HL-60/S4 treated with retinoic acid at 250 ng/mL for 4 days and 3 days (cell line): ENCODE measurements around the gene ITPK1.

Source experiments
- in situ Hi-C: fragments of 300-500 bp; cut with MboI; formaldehyde crosslinking; loops from 2 replicates; pipeline ENCODE4 v1.7.0; 2022; ENCODE audit warnings: low sequenced_read_pairs

Gene ITPK1

DNA sequence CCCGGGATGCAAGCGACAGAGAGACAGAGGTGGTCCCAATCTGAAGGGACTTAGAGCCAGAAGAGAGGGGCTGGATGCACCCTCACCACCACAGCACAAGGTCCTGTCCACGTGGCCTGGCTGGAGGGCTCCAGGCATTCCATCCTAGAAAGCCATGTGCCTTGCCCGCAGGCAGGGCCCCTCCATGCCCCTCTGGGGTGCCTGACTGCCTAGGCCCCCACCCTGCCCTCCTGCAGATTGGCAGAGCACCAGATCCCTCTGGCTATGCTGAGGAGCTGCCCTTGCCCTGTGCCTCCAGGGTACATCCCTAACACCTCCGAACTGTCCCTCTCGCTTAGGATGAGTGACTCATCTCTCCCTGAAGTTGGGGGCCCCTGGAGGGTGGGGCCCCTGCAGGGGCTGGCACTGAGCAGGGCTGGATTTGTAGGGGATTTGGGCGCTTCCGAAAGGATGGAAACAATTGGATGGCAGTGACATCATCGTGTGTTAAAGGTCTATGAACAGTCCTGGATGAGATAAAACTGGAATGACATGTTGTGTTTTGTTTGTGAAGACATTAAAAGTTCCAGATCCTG, 141.8 kb downstream of the ITPK1 start:
- in situ Hi-C loops, result no loop called here

DNA sequence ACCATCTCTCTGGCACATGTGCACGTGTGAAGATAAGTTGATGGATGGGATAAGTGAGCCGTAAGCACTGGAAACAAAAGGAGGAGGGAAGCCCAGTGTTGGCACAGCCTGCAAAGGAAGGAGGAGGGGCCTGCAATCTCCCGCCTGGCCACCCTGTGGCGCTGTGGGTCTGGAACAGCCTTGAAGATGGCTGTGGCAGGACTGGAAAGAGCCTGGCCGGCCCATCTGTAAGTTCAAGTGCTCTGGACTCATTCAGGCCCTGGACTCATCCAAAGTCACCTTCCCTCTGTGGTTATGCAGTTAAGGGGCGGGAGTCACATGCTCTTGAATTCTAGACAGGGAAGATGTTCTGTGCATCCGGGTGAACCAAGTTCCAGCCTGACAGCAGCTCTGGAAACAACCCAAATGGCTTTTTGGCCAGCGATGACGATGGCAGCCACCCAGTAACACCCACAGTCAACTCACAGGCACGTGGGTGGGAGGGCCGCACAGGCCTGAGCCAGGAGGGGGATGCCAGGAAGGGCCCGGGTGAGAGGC, 142.4 kb downstream of the ITPK1 start:
- in situ Hi-C loops, result no loop called here

DNA sequence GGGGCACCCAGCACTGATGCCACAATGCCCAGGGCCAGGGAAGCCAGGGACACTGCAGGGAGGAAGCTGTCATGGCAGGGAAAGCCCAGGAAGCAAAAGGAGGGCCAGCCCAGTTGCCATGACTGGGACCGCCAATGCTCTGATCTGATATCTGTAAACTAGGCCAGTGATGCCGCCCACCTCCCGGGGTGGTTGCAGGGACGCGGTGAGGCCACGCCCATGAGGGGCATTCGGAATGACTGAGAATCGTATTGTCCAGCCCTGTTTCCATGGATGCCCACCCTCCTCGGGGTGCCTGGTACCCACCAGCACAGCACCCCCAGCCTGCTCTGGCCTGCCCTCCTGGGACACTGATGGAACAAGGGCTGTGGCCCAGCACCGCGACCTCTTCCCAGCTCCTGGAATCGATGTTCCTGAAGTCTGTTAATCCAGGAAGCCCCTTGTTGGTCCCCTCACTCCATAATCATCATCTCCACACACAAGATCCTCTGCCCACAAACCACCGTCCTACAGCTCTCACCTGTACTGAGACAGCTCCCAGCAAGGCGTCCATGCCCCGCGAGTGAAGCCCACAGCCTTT, 144.0 kb downstream of the ITPK1 start:
- in situ Hi-C loops, result no loop called here

GRCh38 chr14:92970271-92970670, 145.5 kb downstream of the ITPK1 start:
- in situ Hi-C loops, result no loop called here

- in situ Hi-C loops, result no loop called here
Measured at GRCh38 chr14:92969871-92970270, 145.9 kb downstream of the ITPK1 start.

DNA sequence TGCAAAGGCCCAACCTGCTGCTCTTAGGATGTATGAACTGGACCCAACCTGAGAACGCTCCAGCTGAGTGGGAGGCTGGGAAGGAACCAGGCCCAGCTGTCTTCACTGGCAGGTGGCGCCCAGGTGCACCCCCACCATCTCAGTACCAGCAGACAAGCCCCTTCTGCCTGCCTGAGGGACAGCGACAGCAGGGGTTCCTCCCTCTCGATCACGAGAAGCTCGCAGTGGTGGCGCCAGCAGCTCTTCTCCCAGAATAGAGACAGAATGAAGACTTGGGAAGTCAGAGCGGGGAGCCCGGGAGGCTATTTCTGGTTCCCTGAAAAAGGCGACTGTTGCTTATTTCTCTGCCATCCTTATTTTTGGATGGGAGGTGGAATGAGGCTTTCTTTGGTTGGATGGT, 146.3 kb downstream of the ITPK1 start:
- in situ Hi-C loops, result no loop called here

DNA sequence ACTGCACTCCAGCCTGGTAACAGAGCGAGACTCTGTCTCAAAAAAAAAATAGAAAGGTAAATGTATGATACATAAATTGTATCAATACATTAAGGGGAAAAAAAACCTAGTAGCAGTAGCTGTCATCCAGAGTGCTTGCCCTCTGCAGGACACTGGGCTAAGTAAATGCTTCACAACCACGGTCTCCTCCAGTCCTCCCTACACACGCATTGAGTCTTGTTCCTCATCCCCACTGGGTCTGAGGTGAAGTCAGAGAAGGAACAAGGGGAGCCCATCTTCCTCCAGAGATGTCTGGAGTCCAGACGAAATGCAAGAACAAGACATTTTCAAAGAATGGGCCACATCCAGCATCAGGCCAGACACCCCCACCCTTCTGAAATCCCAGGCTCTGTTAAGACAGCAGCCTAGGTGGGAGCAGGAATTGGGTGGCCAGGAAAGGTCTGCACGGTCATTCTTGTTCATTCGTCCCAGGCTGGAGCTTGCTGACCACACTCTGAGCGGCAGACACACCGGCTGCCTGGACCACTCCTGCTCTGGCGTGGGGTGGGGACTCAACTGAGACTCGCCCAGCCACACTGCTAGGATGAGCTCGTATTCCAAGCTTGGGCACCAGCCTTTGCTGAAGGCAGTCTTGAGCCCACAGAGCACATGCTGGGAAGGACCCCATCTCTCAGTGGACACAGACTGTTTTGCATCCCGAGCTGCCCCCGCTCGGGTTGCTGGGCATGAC, 147.3 kb downstream of the ITPK1 start:
- in situ Hi-C loops, result no loop called here

DNA sequence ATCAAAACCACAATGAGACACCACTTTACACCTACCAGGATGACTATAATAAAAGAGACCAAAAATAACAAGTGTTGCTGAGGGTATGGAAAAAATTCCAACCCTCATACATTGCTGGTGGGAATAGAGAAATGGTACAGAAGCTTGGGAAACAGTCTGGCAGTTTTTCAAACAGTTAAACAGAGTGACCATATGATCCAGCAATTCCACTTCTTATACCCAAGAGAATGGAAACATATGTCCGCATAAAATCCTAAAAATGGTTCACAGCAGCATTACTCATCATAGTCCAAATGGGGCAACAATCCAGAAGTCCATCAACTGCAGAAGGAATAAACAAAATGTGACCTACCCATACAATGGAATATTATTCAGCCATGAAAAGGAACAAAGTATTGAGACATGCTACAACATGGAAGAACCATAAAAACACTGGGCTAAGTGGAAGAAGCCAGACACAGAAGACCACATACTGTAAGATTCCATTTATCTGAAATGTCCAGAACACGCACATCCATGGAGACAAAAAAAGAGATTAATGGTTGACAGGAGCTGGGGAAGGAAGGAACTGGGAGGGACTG, 148.3 kb downstream of the ITPK1 start:
- in situ Hi-C loops, result no loop called here

DNA sequence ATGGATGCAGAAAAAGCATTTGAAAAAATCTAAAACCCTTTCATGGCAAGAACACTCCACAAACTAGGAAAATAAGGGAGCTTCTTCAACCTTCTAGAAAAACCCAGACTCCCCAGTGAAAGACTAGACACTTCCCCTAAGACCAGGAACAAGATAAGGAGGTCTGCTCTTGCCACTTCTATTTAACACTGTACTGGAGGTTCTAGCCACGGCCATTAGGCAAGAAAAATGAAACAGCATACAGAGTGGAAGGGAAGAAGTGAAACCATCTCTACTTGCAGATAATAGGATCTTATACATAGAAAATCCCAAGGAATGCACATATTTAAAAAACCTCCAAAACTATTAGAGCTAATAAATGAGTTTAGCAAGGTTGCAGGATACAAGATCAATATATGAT, 150.4 kb downstream of the ITPK1 start:
- in situ Hi-C loops, result no loop called here

- in situ Hi-C loops, result no loop called here
Measured at GRCh38 chr14:92964124-92965109, 151.3 kb downstream of the ITPK1 start.

DNA sequence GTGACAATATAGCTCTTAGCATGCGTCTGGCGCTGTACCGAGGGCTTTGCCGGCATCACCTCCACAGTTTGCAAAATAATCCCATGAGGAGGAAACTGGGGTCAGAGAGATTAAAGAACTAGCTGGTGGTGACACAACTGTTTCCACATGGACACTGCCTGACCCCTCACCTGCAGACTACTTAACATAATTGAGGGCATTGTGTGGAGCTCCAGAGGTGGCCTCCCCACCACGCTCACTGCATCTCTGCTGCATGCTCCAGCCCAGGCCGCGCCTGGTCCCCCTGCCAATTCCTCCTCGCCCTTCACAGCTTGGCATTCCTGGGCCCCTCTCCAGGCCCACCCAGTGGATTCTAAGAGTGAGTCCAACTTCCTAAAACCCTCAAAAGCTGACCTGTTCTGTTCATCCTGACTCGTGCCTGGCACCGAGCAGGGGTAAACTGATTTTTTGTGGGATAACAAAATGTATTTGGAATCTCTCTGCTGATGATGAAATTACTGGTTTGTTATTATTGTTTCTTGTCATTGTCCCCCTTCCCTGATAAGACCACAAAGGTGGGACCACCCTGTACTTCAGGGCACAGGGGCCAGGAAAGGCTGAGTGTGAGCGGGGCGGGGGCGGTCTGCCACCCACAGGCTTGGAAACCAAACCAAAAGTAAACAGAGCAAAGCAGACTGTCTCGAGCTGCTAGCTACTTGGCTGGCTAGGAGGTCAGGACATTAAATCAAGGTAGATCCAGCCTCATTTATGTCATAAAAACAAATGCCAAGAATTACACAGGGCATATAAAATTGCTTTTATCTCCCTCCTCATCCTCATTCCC, 152.2 kb downstream of the ITPK1 start:
- in situ Hi-C loops, result no loop called here

GRCh38 chr14:92962831-92963095, 153.0 kb downstream of the ITPK1 start:
- in situ Hi-C loops, result no loop called here

GRCh38 chr14:92962031-92962830, 153.5 kb downstream of the ITPK1 start:
- in situ Hi-C loops, result no loop called here

DNA sequence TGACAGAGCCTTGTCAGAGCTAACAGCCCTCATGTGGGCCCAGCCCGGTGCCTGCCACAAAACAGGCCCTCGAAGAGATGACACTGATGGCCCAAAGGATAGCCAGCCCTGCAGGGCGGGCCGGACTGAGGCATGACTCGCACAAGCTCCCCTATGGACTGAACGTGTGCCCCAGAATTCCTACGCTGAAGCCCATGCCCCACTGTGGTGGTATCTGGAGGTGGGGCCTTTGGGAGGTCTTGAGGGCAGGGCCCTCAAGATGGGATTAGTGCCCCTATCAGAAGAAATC, 154.2 kb downstream of the ITPK1 start:
- in situ Hi-C loops, result no loop called here

DNA sequence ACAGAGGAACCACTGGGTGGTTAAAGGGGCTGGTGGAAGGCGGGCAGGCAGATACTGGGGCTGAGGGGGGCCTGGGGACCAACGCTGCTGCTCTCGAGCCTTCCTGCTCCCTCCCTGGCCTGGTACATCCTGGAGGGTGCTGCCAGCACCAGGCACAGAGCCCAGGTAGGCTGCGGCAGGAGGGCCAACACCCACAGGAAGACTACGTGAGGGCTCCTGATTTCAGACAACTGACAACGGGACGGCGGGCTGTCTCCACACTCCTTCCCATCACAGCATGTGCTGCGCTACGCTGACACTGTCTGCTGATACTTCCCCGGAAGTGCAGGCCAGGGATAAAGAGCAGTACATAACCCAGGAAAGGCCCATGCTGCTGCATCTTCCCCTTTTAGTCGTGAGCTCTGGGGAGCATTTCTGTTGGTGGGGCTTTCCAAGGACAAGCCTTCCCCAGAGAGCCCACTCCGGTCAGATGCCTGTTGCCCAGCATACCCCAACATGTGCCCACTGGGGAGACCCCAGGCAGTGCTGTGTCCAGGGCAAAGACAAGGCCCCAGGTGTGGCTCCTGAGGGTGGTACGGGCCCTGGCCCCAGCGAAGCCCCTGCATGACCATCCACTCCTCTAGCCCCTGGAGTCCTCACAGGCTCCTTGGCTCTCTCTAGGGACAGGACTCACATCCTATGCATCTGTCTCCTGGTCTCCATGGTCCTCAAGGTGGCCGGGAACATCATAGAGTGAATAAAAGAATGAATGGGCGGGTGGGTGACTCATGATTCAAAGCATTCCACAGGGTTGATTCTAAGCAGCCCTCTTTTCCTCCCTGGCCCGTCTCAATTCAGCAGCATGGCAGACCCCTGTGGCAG, 154.8 kb downstream of the ITPK1 start:
- in situ Hi-C loops, result no loop called here

- in situ Hi-C loops, result no loop called here
Measured at GRCh38 chr14:92959761-92960680, 155.7 kb downstream of the ITPK1 start.

- in situ Hi-C loops, result no loop called here
Measured at GRCh38 chr14:92959189-92959531, 156.6 kb downstream of the ITPK1 start.
